Neural progenitor cell (in vitro differentiated cells): ENCODE measurements around the gene LRRK2. TPM values are rescaled to one million over a fixed set of nuclear protein-coding genes. Genes with fewer than 3 reads are reported as not detected.

Source experiments
- DNase-seq: peaks from one replicate; pipeline ENCODE4 v3.0.0-alpha.2; 2016; ENCODE audit warnings: low spot score
- H2AFZ ChIP-seq: fragments of 200-600 bp; sonication (generic); replicated peaks from 2 replicates; pipeline ENCODE4 v1.6.1; 2016; ENCODE audit warnings: antibody characterized with exemption
- H3F3A ChIP-seq: fragments of 200-600 bp; sonication (generic); 2 replicates; pipeline ENCODE4 v1.6.1; 2016; ENCODE audit warnings: antibody characterized with exemption, low read depth
- H3K27ac ChIP-seq: fragments of 200-600 bp; sonication (generic); 2 replicates; pipeline ENCODE4 v1.5.1; 2016; ENCODE audit warnings: mild to moderate bottlenecking
- H3K27me3 ChIP-seq: fragments of 200-600 bp; sonication (generic); 2 replicates; pipeline ENCODE4 v1.6.1; 2016; ENCODE audit warnings: mild to moderate bottlenecking, moderate library complexity
- H3K36me3 ChIP-seq: fragments of 200-600 bp; sonication (generic); 2 replicates; pipeline ENCODE4 v1.5.1; 2016
- H3K4me1 ChIP-seq: fragments of 200-600 bp; sonication (generic); 2 replicates; pipeline ENCODE4 v1.6.1; 2016; ENCODE audit warnings: mixed run types
- H3K4me2 ChIP-seq: fragments of 200-600 bp; sonication (generic); 2 replicates; pipeline ENCODE4 v1.6.1; 2016
- H3K4me3 ChIP-seq: fragments of 200-600 bp; sonication (generic); 2 replicates; pipeline ENCODE4 v1.5.1; 2016
- H3K79me2 ChIP-seq: fragments of 200-600 bp; sonication (generic); 2 replicates; pipeline ENCODE4 v1.6.1; 2016; ENCODE audit warnings: low read depth
- H3K9ac ChIP-seq: fragments of 200-600 bp; sonication (generic); 2 replicates; pipeline ENCODE4 v1.6.1; 2016
- H3K9me3 ChIP-seq: fragments of 200-600 bp; sonication (generic); 2 replicates; pipeline ENCODE4 v1.5.1; 2016; ENCODE audit warnings: low read depth
- H4K20me1 ChIP-seq: fragments of 200-600 bp; sonication (generic); 2 replicates; pipeline ENCODE4 v1.6.1; 2016; ENCODE audit warnings: low read depth
- H3K27ac Mint-ChIP-seq: 3 replicates; pipeline ENCODE4 v1.8.0; 2021; ENCODE audit warnings: mixed read lengths
- H3K27me3 Mint-ChIP-seq: 2 replicates; pipeline ENCODE4 v1.8.0; 2022; ENCODE audit warnings: low read depth, mild to moderate bottlenecking, inconsistent platforms, moderate library complexity, mixed read lengths; ENCODE audit not compliant: insufficient read depth
- H3K36me3 Mint-ChIP-seq: 3 replicates; pipeline ENCODE4 v1.8.0; 2021; ENCODE audit warnings: mixed read lengths
- H3K4me1 Mint-ChIP-seq: 3 replicates; pipeline ENCODE4 v1.8.0; 2021; ENCODE audit warnings: mixed read lengths
- H3K4me3 Mint-ChIP-seq: 3 replicates; pipeline ENCODE4 v1.8.0; 2021; ENCODE audit warnings: mild to moderate bottlenecking, moderate library complexity, mixed read lengths
- H3K9me3 Mint-ChIP-seq: 3 replicates; pipeline ENCODE4 v1.8.0; 2020; ENCODE audit warnings: mixed read lengths
- EZH2 ChIP-seq: fragments of 200-600 bp; sonication (generic); IDR thresholded peaks from 2 replicates; pipeline ENCODE4 v1.6.1; 2017; ENCODE audit warnings: antibody characterized with exemption, mild to moderate bottlenecking, moderate library complexity
- EZH2phosphoT487 ChIP-seq: fragments of 200-600 bp; sonication (generic); IDR thresholded peaks from 2 replicates; pipeline ENCODE4 v1.6.1; 2017; ENCODE audit warnings: antibody characterized with exemption
- total RNA-seq: library from RNA; depleted of rRNA; stranded (reverse); fragments of >200 nt; gene quantifications from 2 replicates; pipeline ENCODE4 v1.2.3, GENCODE V29; 2015; ENCODE audit warnings: low replicate concordance
- TF ChIP-seq, protein P1 (sequence below): fragments of 200-600 bp; sonication (generic); IDR thresholded peaks from 2 replicates; pipeline ENCODE4 v1.5.1; 2017; ENCODE audit warnings: antibody characterized with exemption, mild to moderate bottlenecking

LRRK2 gene
- total RNA-seq, 1 donor from 2014 or later, result 0.11 TPM

- H3K36me3 ChIP-seq, result no peaks in the 10 kb centered on the region
- no peak for DNase-seq
- Mint-ChIP-seq H3K36me3 (no peaks in the 10 kb centered on the region), H3K4me1 (no peaks in the 10 kb centered on the region), H3K4me3 (no peak overlapping the region), H3K27ac (no peak overlapping the region), H3K27me3 (peaks cover 2% of the 10 kb centered on the region), H3K9me3 (no peaks in the 10 kb centered on the region)
- no peaks in the 10 kb centered on the region for H3F3A ChIP-seq
- H3K79me2 ChIP-seq, result no peaks in the 10 kb centered on the region
- H3K4me2 ChIP-seq, result no peak overlapping the region
- no peaks in the 10 kb centered on the region for H3K4me1 ChIP-seq
- H3K4me3 ChIP-seq, result no peak overlapping the region
- no peaks in the 10 kb centered on the region for H3K27me3 ChIP-seq
- H4K20me1 ChIP-seq, result no peaks in the 10 kb centered on the region
- H3K9me3 ChIP-seq, result no peaks in the 10 kb centered on the region
- no peak overlapping the region for H3K9ac ChIP-seq
- TF ChIP-seq EZH2phosphoT487 (no peak), EZH2 (no peak)
- TF ChIP-seq, protein P1, sequence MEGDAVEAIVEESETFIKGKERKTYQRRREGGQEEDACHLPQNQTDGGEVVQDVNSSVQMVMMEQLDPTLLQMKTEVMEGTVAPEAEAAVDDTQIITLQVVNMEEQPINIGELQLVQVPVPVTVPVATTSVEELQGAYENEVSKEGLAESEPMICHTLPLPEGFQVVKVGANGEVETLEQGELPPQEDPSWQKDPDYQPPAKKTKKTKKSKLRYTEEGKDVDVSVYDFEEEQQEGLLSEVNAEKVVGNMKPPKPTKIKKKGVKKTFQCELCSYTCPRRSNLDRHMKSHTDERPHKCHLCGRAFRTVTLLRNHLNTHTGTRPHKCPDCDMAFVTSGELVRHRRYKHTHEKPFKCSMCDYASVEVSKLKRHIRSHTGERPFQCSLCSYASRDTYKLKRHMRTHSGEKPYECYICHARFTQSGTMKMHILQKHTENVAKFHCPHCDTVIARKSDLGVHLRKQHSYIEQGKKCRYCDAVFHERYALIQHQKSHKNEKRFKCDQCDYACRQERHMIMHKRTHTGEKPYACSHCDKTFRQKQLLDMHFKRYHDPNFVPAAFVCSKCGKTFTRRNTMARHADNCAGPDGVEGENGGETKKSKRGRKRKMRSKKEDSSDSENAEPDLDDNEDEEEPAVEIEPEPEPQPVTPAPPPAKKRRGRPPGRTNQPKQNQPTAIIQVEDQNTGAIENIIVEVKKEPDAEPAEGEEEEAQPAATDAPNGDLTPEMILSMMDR, result no peak
- H3K27ac ChIP-seq, result no peak overlapping the region
- H2AFZ ChIP-seq, result no peak overlapping the region
These were observed 29.8 kb downstream of the LRRK2 start for GRCh38 chr12:40254455-40255085.

GRCh38 chr12:40258371-40258770, 33.6 kb downstream of the LRRK2 start:
- no peaks in the 10 kb centered on the region for H3K36me3 Mint-ChIP-seq
- TF ChIP-seq EZH2, result no peak
- no peak for TF ChIP-seq EZH2phosphoT487
- Histone ChIP-seq H4K20me1 (no peaks in the 10 kb centered on the region), H3K9me3 (no peaks in the 10 kb centered on the region), H3K4me3 (no peak overlapping the region), H3K27me3 (no peaks in the 10 kb centered on the region), H3K9ac (no peak overlapping the region), H2AFZ (peak overlapping the region; percentile 8), H3F3A (no peaks in the 10 kb centered on the region), H3K36me3 (no peaks in the 10 kb centered on the region), H3K79me2 (no peaks in the 10 kb centered on the region), H3K4me2 (no peak overlapping the region), H3K4me1 (no peaks in the 10 kb centered on the region), H3K27ac (no peak overlapping the region)
- no peak overlapping the region for H3K27ac Mint-ChIP-seq
- H3K4me3 Mint-ChIP-seq, result no peak overlapping the region
- H3K9me3 Mint-ChIP-seq, result no peaks in the 10 kb centered on the region
- H3K4me1 Mint-ChIP-seq, result no peaks in the 10 kb centered on the region
- peaks cover 2% of the 10 kb centered on the region for H3K27me3 Mint-ChIP-seq
- DNase-seq, result no peak

DNA sequence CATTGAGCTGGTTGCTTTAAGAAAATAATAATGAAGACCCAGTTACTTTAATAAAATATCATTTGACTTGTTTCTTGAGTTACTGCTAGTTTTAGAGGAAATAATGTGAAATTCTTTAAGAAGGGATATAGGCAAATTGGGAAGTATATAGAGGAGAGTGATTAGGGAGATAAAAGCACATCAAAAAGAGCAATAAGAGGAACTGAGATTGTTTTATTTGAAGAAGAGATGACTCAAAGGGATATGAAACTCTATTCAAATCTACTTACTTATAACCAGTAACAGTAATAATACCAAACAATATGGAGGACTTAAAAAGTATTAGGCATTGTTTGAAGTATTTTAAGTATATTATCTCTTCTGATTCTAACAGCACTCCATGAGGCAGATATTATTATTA, 37.1 kb downstream of the LRRK2 start:
- H4K20me1 ChIP-seq, result no peaks in the 10 kb centered on the region
- no peak overlapping the region for H3K9ac ChIP-seq
- DNase-seq, result no peak
- H3K36me3 Mint-ChIP-seq, result no peaks in the 10 kb centered on the region
- H2AFZ ChIP-seq, result no peak overlapping the region
- no peaks in the 10 kb centered on the region for H3K4me1 Mint-ChIP-seq
- H3K4me1 ChIP-seq, result no peaks in the 10 kb centered on the region
- H3K27me3 ChIP-seq, result no peaks in the 10 kb centered on the region
- H3K9me3 Mint-ChIP-seq, result peaks cover 1% of the 10 kb centered on the region
- H3F3A ChIP-seq, result no peaks in the 10 kb centered on the region
- TF ChIP-seq EZH2phosphoT487 (no peak), EZH2 (no peak)
- TF ChIP-seq, protein P1, result no peak
- no peak overlapping the region for H3K27ac ChIP-seq
- no peaks in the 10 kb centered on the region for H3K79me2 ChIP-seq
- no peaks in the 10 kb centered on the region for H3K27me3 Mint-ChIP-seq
- no peak overlapping the region for H3K27ac Mint-ChIP-seq
- no peak overlapping the region for H3K4me3 ChIP-seq
- no peak overlapping the region for H3K4me3 Mint-ChIP-seq
- H3K9me3 ChIP-seq, result no peaks in the 10 kb centered on the region
- no peaks in the 10 kb centered on the region for H3K36me3 ChIP-seq
- no peak overlapping the region for H3K4me2 ChIP-seq

DNA sequence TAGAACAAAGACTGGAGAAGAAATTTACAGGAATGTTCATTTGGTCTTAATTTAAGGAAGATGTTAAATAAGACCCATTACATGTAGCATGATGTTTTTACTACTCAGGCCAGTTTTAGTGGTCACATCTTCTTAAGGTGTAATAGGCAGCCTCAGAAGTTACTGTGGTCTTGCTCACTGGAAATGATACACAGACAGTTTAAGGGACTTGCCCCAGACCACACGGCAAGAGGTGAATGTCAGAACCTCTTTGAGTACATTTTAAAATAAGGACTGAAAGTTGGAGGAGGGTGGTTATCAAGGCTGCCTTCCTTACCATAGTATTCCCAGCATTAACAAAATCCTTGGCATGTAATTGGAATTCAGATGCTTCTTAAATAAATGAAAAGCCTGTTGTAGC, 37.9 kb downstream of the LRRK2 start:
- no peaks in the 10 kb centered on the region for H3K9me3 ChIP-seq
- H3K4me3 ChIP-seq, result no peak overlapping the region
- H3K4me1 Mint-ChIP-seq, result no peaks in the 10 kb centered on the region
- H3K4me3 Mint-ChIP-seq, result no peak overlapping the region
- H3K4me2 ChIP-seq, result no peak overlapping the region
- TF ChIP-seq, protein P1, result no peak
- no peak for TF ChIP-seq EZH2phosphoT487
- no peak for TF ChIP-seq EZH2
- H3K9me3 Mint-ChIP-seq, result peaks cover 1% of the 10 kb centered on the region
- no peaks in the 10 kb centered on the region for H4K20me1 ChIP-seq
- H3K9ac ChIP-seq, result no peak overlapping the region
- no peak overlapping the region for H2AFZ ChIP-seq
- H3K4me1 ChIP-seq, result no peaks in the 10 kb centered on the region
- H3K27me3 Mint-ChIP-seq, result no peaks in the 10 kb centered on the region
- no peak overlapping the region for H3K27ac Mint-ChIP-seq
- no peaks in the 10 kb centered on the region for H3K27me3 ChIP-seq
- H3K36me3 ChIP-seq, result no peaks in the 10 kb centered on the region
- H3K27ac ChIP-seq, result no peak overlapping the region
- H3K79me2 ChIP-seq, result no peaks in the 10 kb centered on the region
- H3K36me3 Mint-ChIP-seq, result no peaks in the 10 kb centered on the region
- H3F3A ChIP-seq, result no peaks in the 10 kb centered on the region
- no peak for DNase-seq
